Motor neuron (in vitro differentiated cells): ENCODE measurements around the gene HIPK3. TPM values are rescaled to one million over a fixed set of nuclear protein-coding genes. Genes with fewer than 3 reads are reported as not detected.
A peak's percentile ranks its signal among the peaks of the same experiment; 100 is the strongest.

ENCODE experiments used
- ATAC-seq, 8 experiments: fragments of 200-7000 bp; cut with Tn5 transposase; replicated peaks in 6 of 8; 2 replicates each; pipeline ENCODE4 v1.8.0; 2021; ENCODE audit warnings: mild to moderate bottlenecking in 8 of 8, moderate library complexity in 8 of 8
- H3K27ac ChIP-seq, 2 donors: fragments of 250-450 bp; sonication (Bioruptor Pico); 2 replicates each; pipeline ENCODE4 v1.9.0; 2021; ENCODE audit warnings: antibody characterized with exemption in 2 of 2, mild to moderate bottlenecking in 2 of 2, moderate library complexity in 1 of 2
- H3K4me1 ChIP-seq, 2 donors: fragments of 250-450 bp; sonication (Bioruptor Pico); replicated peaks in 1 of 2; 2 replicates each; pipeline ENCODE4 v1.6.1; 2021; ENCODE audit warnings: antibody characterized with exemption in 2 of 2, mild to moderate bottlenecking in 2 of 2, moderate library complexity in 1 of 2
- H3K4me3 ChIP-seq, 5 donors: fragments of 250-450 bp; sonication (Bioruptor Pico); 2 replicates each; pipeline ENCODE4 v1.9.0; 2021; ENCODE audit warnings: antibody characterized with exemption in 5 of 5, mild to moderate bottlenecking in 5 of 5, moderate library complexity in 4 of 5
- WGBS, 10 experiments: fragments of 450-650 bp; shearing (Covaris generic); methylation state at CpG; one replicate each; pipeline ENCODE4 v1.0.0; 2022; 5-methylcytosine and 5-hydroxymethylcytosine counted together
- in situ Hi-C, 9 experiments: fragments of 400-800 bp; cut with MboI; loops; one replicate each; pipeline ENCODE4 v1.15.0; 2021; ENCODE audit warnings: low sequenced_read_pairs in 9 of 9, low pct_unique_long_range_greater_than_20kb in 2 of 9; ENCODE audit not compliant: unreplicated experiment in 9 of 9
- total RNA-seq, 8 experiments: library from RNA; unstranded; fragments of 300-600 nt; gene quantifications; 2 replicates each; pipeline versions ENCODE4 v1.2.3 to v1.2.4, GENCODE V29; 2022

Gene HIPK3
- total RNA-seq, 8 experiments from 2014 or later = 32.4 to 74.1 (median 48.2) TPM

- 50 to 100% (median 82%) methylated on average over 1 to 2 of the region's 2 CpGs; no CpG with 5 or more reads in 2 of the 10 experiments for WGBS, 10 experiments
- peak overlapping the region in 1 of 2 donors; percentile 11 for H3K27ac ChIP-seq
- in situ Hi-C loops = no loop called here
- H3K4me3 ChIP-seq = no peak overlapping the region
- peak in 5 of 8 experiments; percentile 70 to 80 (median 74) for ATAC-seq
- peaks cover 22 to 42% of the 10 kb centered on the region in 2 donors for H3K4me1 ChIP-seq
These were observed 144.9 kb downstream of the HIPK3 start for GRCh38 chr11:33402066-33402465.

GRCh38 chr11:33403344-33403743 is 146.2 kb downstream of the HIPK3 start:
- ATAC-seq = no peak
- no peak overlapping the region for H3K4me3 ChIP-seq
- 80 to 100% (median 93%) methylated on average over 1 to 5 of the region's 8 CpGs; no CpG with 5 or more reads in 4 of the 10 experiments for WGBS, 10 experiments
- H3K4me1 ChIP-seq = peaks cover 22 to 42% of the 10 kb centered on the region in 2 donors
- in situ Hi-C loops = no loop called here
- H3K27ac ChIP-seq = no peak overlapping the region

GRCh38 chr11:33405834-33406602 is 148.8 kb downstream of the HIPK3 start:
- WGBS, 10 experiments = 10 to 100% (median 64%) methylated on average over 1 to 10 of the region's 13 CpGs; no CpG with 5 or more reads in 4 of the 10 experiments

More at GRCh38 chr11:33405834-33406602, 148.8 kb downstream of the HIPK3 start:
- peak in 5 of 8 experiments; percentile 59 to 81 (median 72) for ATAC-seq
- Histone ChIP-seq H3K27ac (peak overlapping the region in 1 of 2 donors; percentile 37), H3K4me3 (no peak overlapping the region), H3K4me1 (peaks cover 22 to 42% of the 10 kb centered on the region in 2 donors)
- in situ Hi-C loops = no loop called here

Other genes starting within 250 kb of the HIPK3 start
- gene DEPDC7, start 241.5 kb upstream of the HIPK3 start, total RNA-seq = 1 to 10 TPM; 1.4 to 6.0 (median 4.2) TPM
- gene TCP11L1, start 217.8 kb upstream of the HIPK3 start, total RNA-seq = 10 to 100 TPM; 13.7 to 23.4 (median 17.3) TPM
- gene CSTF3, start 95.9 kb upstream of the HIPK3 start, total RNA-seq = 10 to 100 TPM; 45.1 to 85.8 (median 67.4) TPM
- gene KIAA1549L, start 118.7 kb downstream of the HIPK3 start, total RNA-seq = 10 to 100 TPM in 5 of 8 experiments, 1 to 10 TPM in 2, under 1 TPM in 1; 0.21 to 30.0 (median 12.0) TPM